ENCODE data around the gene ZNF688. TPM values are rescaled to one million over a fixed set of nuclear protein-coding genes. Genes with fewer than 3 reads are reported as not detected.
"Not testable (repeated sequence)": the region's sequence is repeated elsewhere in the genome, so short reads cannot be mapped to it uniquely, and the experiment has no call there.

The ZNF688 gene
- total and polyA plus RNA-seq, 2 donors from 2014 or later = 16.7 to 32.7 TPM

- DNase-seq (peak in 1 of 5 donors; percentile 73), FAIRE-seq (no peak)
- Histone ChIP-seq H3K9me3 (ENCODE audit: control insufficient read depth in 2 of 3, insufficient read depth in 1 of 3, low read length in 3 of 3) (no peaks in the 10 kb centered on the region), H3K4me3 (ENCODE audit: low read length in 3 of 3) (no peak overlapping the region), H3K36me3 (ENCODE audit: control insufficient read depth in 2 of 3, insufficient read depth in 3 of 3, low read length in 3 of 3) (no peaks in the 10 kb centered on the region), H3K27ac (ENCODE audit: low read depth in 2 of 2, low read length in 2 of 2) (no peak overlapping the region), H3K9ac (ENCODE audit: low read length in 3 of 3) (no peak overlapping the region), H3K27me3 (ENCODE audit: control insufficient read depth, insufficient read depth, low read length) (no peaks in the 10 kb centered on the region), H3K4me1 (ENCODE audit: control insufficient read depth in 2 of 3, insufficient read depth in 2 of 3, low read depth in 1 of 3, low read length in 3 of 3) (peaks cover 4 to 22% (median 18%) of the 10 kb centered on the region in 3 donors)
- intact Hi-C loops (cut with DNase I) = no loop called here
- TF ChIP-seq, protein P1, sequence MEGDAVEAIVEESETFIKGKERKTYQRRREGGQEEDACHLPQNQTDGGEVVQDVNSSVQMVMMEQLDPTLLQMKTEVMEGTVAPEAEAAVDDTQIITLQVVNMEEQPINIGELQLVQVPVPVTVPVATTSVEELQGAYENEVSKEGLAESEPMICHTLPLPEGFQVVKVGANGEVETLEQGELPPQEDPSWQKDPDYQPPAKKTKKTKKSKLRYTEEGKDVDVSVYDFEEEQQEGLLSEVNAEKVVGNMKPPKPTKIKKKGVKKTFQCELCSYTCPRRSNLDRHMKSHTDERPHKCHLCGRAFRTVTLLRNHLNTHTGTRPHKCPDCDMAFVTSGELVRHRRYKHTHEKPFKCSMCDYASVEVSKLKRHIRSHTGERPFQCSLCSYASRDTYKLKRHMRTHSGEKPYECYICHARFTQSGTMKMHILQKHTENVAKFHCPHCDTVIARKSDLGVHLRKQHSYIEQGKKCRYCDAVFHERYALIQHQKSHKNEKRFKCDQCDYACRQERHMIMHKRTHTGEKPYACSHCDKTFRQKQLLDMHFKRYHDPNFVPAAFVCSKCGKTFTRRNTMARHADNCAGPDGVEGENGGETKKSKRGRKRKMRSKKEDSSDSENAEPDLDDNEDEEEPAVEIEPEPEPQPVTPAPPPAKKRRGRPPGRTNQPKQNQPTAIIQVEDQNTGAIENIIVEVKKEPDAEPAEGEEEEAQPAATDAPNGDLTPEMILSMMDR (IDR thresholded peaks at IDR 0.05; ENCODE audit: borderline replicate concordance, extremely low read depth, insufficient read depth) = no peak
These were observed 47.5 kb downstream of the ZNF688 start for GRCh38 chr16:30523768-30524574.

- intact Hi-C loops (cut with DNase I); H3K36me3 ChIP-seq (ENCODE audit: control insufficient read depth in 2 of 3, insufficient read depth in 3 of 3, low read length in 3 of 3); H3K4me3 ChIP-seq (ENCODE audit: low read length in 3 of 3); H3K9ac ChIP-seq (ENCODE audit: low read length in 3 of 3); H3K27ac ChIP-seq (ENCODE audit: low read depth in 2 of 2, low read length in 2 of 2); H3K27me3 ChIP-seq (ENCODE audit: control insufficient read depth, insufficient read depth, low read length); FAIRE-seq; H3K9me3 ChIP-seq (ENCODE audit: control insufficient read depth in 2 of 3, insufficient read depth in 1 of 3, low read length in 3 of 3): not testable (repeated sequence)
- H3K4me1 ChIP-seq (ENCODE audit: control insufficient read depth in 2 of 3, insufficient read depth in 2 of 3, low read depth in 1 of 3, low read length in 3 of 3) = peaks cover 4 to 19% (median 17%) of the 10 kb centered on the region in 3 donors
- peak in 1 of 5 donors; percentile 25 for DNase-seq
These were observed 48.6 kb downstream of the ZNF688 start for GRCh38 chr16:30522702-30523463.

DNA sequence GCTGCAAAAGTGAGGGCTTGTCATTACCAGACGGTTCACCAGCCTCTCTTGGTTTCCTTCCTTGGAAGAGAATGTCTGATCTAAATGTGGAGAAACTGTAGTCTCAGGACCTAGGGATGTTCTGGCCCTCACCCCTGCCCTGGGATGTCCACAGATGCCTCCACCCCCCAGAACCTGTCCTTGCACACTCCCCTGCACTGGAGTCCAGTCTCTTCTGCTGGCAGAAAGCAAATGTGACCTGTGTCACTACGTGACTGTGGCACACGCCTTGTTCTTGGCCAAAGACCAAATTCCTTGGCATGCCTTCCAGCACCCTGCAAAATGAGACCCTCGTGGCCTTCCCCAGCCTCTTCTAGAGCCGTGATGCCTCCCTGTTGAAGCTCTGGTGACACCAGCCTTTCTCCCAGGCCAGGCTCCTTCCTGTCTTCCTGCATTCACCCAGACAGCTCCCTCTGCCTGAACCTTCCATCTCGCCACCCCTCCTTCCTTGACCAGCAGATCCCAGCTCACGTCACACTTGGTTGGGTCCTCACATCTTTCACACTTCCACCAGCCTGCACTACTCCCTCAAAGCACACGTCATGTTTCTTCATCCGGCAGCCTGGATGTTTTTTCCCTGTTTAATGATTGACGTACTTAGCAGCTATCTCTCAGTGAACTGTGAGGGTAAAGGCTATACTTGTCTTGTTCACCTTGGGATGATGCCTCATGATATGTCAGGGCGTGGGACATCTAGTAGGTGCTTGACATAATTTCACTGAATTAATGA is 49.5 kb downstream of the ZNF688 start:
- Histone ChIP-seq H3K27ac (ENCODE audit: low read depth in 2 of 2, low read length in 2 of 2) (peak overlapping the region in 1 of 2 donors; percentile 33), H3K4me3 (ENCODE audit: low read length in 3 of 3) (peak overlapping the region in 1 of 3 donors; percentile 17), H3K9ac (ENCODE audit: low read length in 3 of 3) (peak overlapping the region in 1 of 3 donors; percentile 34), H3K36me3 (ENCODE audit: control insufficient read depth in 2 of 3, insufficient read depth in 3 of 3, low read length in 3 of 3) (no peaks in the 10 kb centered on the region), H3K4me1 (ENCODE audit: control insufficient read depth in 2 of 3, insufficient read depth in 2 of 3, low read depth in 1 of 3, low read length in 3 of 3) (peaks cover 0 to 15% (median 12%) of the 10 kb centered on the region in 3 donors), H3K9me3 (ENCODE audit: control insufficient read depth in 2 of 3, insufficient read depth in 1 of 3, low read length in 3 of 3) (no peaks in the 10 kb centered on the region), H3K27me3 (ENCODE audit: control insufficient read depth, insufficient read depth, low read length) (no peaks in the 10 kb centered on the region)
- peak; percentile 72 to 88 (median 82) for DNase-seq
- intact Hi-C loops (cut with DNase I) = no loop called here
- TF ChIP-seq, protein P1 (IDR thresholded peaks at IDR 0.05; ENCODE audit: borderline replicate concordance, extremely low read depth, insufficient read depth) = peak; percentile 4
- FAIRE-seq = peak; percentile 3
